ENCODE results near the gene ACO1.

Gene ACO1

DNA sequence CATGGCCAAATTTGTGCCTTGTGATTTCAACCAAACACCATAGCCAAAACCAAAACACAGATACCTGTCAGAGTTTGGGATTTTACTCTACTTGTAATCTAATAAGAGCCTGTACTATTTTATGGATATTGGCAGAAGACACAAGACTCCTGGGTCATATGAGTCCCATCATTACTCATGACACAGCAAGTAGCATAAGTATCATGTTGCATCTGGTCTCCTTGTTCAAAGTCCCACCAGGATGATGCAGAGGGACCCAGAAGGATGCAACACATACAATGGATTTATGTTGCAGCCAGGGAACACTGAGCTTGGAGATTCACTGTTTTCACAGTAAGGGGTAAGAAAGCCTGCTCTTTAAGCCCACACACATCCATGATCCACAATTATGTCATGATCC lies 13.2 kb upstream of the ACO1 start:
- TF ChIP-seq, protein P1, sequence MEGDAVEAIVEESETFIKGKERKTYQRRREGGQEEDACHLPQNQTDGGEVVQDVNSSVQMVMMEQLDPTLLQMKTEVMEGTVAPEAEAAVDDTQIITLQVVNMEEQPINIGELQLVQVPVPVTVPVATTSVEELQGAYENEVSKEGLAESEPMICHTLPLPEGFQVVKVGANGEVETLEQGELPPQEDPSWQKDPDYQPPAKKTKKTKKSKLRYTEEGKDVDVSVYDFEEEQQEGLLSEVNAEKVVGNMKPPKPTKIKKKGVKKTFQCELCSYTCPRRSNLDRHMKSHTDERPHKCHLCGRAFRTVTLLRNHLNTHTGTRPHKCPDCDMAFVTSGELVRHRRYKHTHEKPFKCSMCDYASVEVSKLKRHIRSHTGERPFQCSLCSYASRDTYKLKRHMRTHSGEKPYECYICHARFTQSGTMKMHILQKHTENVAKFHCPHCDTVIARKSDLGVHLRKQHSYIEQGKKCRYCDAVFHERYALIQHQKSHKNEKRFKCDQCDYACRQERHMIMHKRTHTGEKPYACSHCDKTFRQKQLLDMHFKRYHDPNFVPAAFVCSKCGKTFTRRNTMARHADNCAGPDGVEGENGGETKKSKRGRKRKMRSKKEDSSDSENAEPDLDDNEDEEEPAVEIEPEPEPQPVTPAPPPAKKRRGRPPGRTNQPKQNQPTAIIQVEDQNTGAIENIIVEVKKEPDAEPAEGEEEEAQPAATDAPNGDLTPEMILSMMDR (IDR thresholded peaks at IDR 0.05; ENCODE audit: low read depth, low read length): no peak
- no peak for DNase-seq (ENCODE audit: extremely low read depth, low read depth)

DNA sequence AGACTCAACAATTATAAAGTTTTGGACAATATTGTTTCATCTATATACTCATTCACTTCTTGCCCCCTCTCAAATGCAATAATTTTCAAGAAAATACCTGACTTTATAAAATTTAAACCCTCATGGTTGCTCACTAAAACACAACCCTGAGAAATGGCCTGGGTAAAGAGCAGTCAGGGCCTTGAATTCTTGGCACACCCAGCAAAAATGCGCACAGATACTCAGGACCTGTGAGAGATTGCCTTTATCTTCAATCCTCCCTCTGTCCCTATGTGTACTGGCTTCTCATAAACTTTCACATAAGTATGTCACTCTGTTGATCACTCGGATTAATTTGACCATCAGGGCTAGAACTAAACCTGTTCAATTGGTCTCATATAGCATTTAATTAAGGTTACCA lies 12.8 kb upstream of the ACO1 start:
- TF ChIP-seq, protein P1 (IDR thresholded peaks at IDR 0.05; ENCODE audit: low read depth, low read length): no peak
- DNase-seq (ENCODE audit: extremely low read depth, low read depth): no peak

DNA sequence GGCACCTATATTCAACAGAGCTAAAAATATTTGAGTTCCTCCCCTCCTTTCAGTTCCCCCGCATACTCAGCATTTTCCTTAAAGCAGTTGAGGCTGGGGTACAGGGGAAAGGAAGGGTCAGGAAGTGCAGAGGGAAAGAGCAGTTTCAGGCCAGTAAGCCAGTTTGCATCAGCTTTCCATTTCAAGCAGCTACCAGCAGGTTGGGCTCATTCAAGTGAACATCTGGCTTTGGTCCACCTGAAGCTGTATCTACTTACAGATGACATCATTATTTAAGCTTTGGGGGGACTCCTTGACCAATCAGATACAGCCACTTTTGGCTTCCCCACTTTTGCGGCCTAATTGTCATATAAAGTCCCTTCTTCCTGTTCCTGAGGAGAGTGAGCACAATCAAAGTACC lies 8.2 kb upstream of the ACO1 start:
- no peak for DNase-seq (ENCODE audit: extremely low read depth, low read depth)

DNA sequence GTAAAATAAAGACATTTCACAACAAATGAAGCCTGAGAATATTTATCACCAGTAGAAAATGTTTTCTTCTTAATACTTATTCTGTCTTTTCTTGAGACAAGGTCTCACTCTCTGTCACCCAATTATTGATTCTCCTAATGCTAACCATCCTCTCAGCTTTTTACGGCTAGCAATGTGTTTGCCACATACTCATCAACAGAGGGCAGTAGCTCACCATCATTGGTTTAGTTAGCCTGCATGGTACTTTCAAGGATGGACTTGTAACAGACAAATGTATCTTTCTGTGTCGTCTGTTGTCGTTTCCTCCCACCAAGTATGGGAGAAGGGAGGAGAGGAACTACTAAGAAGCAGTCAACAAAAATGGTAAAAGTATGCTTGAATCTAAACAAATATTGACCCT lies 5.9 kb upstream of the ACO1 start:
- TF ChIP-seq, protein P1 (IDR thresholded peaks at IDR 0.05; ENCODE audit: low read depth, low read length): peak; percentile 92
- peak; percentile 39 for DNase-seq (ENCODE audit: extremely low read depth, low read depth)

More for the DNA sequence above, 8.2 kb upstream of the ACO1 start:
- TF ChIP-seq, protein P1 (IDR thresholded peaks at IDR 0.05; ENCODE audit: low read depth, low read length): no peak

DNA sequence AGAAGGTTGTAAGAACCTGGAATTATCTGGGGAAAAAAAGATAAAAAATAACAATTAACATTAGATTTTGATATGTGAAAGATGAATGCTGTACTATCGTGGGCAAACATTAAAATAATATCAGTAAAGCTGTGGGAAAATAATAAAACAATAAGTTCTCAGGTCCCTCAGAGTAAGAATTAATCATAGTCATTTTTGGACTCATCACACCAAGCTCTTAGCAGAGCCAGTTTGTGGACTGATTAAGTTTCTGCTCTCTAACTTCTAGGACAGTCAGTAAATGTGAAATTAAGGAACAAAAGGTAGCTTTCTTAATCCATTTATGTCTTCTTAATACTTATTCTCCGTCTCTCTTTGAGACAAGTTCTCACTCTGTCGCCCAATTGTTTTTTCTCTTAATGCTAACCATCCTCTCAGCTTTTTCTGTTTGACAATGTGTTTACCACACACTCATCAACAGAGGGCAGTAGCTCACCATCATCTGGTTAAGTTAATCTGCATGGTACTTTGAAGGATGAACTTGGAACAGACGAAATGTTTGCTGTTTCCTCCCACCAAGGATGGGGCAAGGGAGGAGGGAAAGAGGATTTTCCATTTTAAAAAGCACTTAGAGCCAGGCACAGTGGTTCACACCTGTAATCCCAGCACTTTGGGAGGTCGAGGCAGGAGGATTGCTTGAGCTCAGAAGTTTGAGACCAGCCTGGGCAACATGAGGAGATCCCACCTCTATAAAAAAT lies 5.3 kb upstream of the ACO1 start:
- DNase-seq (ENCODE audit: extremely low read depth, low read depth): peak; percentile 60
- TF ChIP-seq, protein P1 (IDR thresholded peaks at IDR 0.05; ENCODE audit: low read depth, low read length): peak; percentile 86

DNA sequence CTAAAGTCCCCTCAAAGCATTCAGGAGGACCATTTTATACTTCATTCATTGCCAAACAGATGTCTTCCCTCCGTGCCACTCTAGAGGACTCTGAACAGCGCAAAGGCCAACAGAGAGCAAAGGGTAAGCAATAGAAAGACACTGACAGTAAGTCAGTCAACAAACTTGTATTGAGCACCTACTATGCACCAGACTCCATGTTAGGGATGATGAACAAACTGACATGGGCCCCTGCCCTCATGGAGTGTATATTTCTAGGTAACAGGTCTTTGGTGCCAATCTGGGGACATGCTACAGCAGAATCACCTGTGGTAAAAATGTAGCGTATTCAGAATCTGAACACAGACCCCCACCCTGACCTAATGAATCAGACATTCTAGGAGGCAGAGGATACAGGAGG lies 3.5 kb upstream of the ACO1 start:
- no peak for DNase-seq (ENCODE audit: extremely low read depth, low read depth)
- TF ChIP-seq, protein P1 (IDR thresholded peaks at IDR 0.05; ENCODE audit: low read depth, low read length): no peak

DNA sequence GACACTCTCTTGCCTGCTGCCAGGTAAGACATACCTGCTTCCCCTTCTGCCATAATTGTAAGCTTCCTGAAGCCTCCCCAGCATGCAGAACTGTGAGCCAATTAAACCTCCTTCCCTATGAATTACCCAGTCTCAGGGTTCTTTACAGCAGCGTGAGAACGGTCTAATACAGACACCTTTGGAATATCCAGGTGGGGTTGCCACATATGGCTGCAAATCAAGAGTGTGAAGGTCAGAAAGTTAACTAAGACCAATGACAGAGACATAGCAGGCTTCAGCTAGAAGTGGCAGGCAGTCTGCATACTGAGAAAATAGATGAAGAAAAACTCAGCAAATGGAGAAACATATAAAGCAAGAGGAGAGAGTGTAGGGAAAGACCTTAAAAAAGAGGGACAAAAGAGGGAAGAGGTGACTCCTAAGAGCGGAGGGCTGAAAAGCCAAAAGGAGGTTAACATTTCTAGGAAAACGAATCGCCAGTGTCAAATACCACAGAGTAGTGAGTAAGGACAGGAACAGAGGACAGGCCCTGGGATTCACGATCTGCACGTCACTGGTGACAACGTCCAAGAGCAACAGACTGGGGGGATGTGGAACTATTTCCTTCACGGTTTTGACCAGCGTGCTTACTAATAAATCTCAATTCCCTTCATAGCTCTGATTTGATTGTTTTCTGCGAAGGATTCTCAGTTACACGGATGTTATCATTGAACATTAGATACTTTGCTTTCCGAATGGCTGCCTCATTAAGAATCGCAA lies 1.7 kb upstream of the ACO1 start:
- TF ChIP-seq, protein P1 (IDR thresholded peaks at IDR 0.05; ENCODE audit: low read depth, low read length): no peak
- no peak for DNase-seq (ENCODE audit: extremely low read depth, low read depth)
